HepG2 (cell line): ENCODE results near the gene INTS3. TPM values are rescaled to one million over a fixed set of nuclear protein-coding genes. Genes with fewer than 3 reads are reported as not detected.

Source experiments
- CCDC6 ChIP-seq: sonication (generic); formaldehyde crosslinking; IDR thresholded peaks from 2 replicates; pipeline ENCODE4 v1.8.1; 2022; ENCODE audit warnings: mild to moderate bottlenecking, missing genetic modification reagents, moderate library complexity
- HCFC1 ChIP-seq: fragments of 150-350 bp; IDR thresholded peaks from 2 replicates; pipeline ENCODE4 v1.6.1; 2014; ENCODE audit warnings: low read depth, low read length
- KDM6A ChIP-seq: IDR thresholded peaks from 2 replicates; pipeline ENCODE4 v1.6.1; 2016; ENCODE audit warnings: low read depth
- KLF11 ChIP-seq: IDR thresholded peaks from 2 replicates; pipeline ENCODE4 v1.6.1; 2016; ENCODE audit warnings: missing compliant biosample characterization
- NCOA2 ChIP-seq: sonication (generic); formaldehyde crosslinking; IDR thresholded peaks from 2 replicates; pipeline ENCODE4 v1.8.0; 2022; ENCODE audit warnings: inconsistent platforms
- SALL2 ChIP-seq: sonication (generic); formaldehyde crosslinking; IDR thresholded peaks from 2 replicates; pipeline ENCODE4 v1.8.1; 2023; ENCODE audit warnings: mild to moderate bottlenecking, missing genetic modification reagents, inconsistent platforms
- TAF1 ChIP-seq: sonication (generic); formaldehyde crosslinking; IDR thresholded peaks from 2 replicates; pipeline ENCODE4 v1.4.0; 2020; ENCODE audit warnings: missing genetic modification reagents
- TOPORS ChIP-seq: sonication (generic); formaldehyde crosslinking; IDR thresholded peaks from 2 replicates; pipeline ENCODE4 v1.8.0; 2023; ENCODE audit warnings: mild to moderate bottlenecking, missing genetic modification reagents
- ZMYM4 ChIP-seq: sonication (generic); formaldehyde crosslinking; IDR thresholded peaks from 2 replicates; pipeline ENCODE4 v1.8.1; 2023; ENCODE audit warnings: mild to moderate bottlenecking, missing genetic modification reagents
- ZNF235 ChIP-seq: sonication (generic); formaldehyde crosslinking; IDR thresholded peaks from 2 replicates; pipeline ENCODE4 v1.8.1; 2023; ENCODE audit warnings: mild to moderate bottlenecking, missing genetic modification reagents, borderline replicate concordance
- ZNF496 ChIP-seq: sonication (generic); formaldehyde crosslinking; IDR thresholded peaks from 2 replicates; pipeline ENCODE4 v1.8.1; 2023; ENCODE audit warnings: mild to moderate bottlenecking, moderate library complexity, missing genetic modification reagents; ENCODE audit not compliant: insufficient replicate concordance
- ZNF547 ChIP-seq: sonication (generic); formaldehyde crosslinking; IDR thresholded peaks from 2 replicates; pipeline ENCODE4 v1.5.1; 2020; ENCODE audit warnings: mild to moderate bottlenecking, missing genetic modification reagents
- ZNF577 ChIP-seq: sonication (generic); formaldehyde crosslinking; IDR thresholded peaks from 2 replicates; pipeline ENCODE4 v1.4.0; 2020; ENCODE audit warnings: mild to moderate bottlenecking, low read depth, missing genetic modification reagents, borderline replicate concordance
- ZSCAN12 ChIP-seq: sonication (generic); formaldehyde crosslinking; IDR thresholded peaks from 2 replicates; pipeline ENCODE4 v1.9.0; 2021; ENCODE audit warnings: mild to moderate bottlenecking, missing genetic modification reagents
- ZSCAN22 ChIP-seq: sonication (generic); formaldehyde crosslinking; IDR thresholded peaks from 2 replicates; pipeline ENCODE4 v1.4.0; 2020; ENCODE audit warnings: mild to moderate bottlenecking, missing genetic modification reagents
- polyA plus RNA-seq, 8 experiments: library from polyadenylated mRNA; depleted of rRNA in 3 of 8; stranded (reverse) in 7 of 8; unstranded in 1 of 8; fragments of >200 nt; fragmentation: Illumina TruSeq in 4 of 8; extraction: Trizol in 4 of 8; gene quantifications; 2 replicates each; pipeline versions ENCODE4 v1.2.1 to v1.2.3, GENCODE V29; 2011 to 2016; ENCODE audit warnings: low read depth in 4 of 8, missing spikeins in 1 of 8, mixed read lengths in 1 of 8; ENCODE audit not compliant: insufficient read depth in 1 of 8
- total RNA-seq, 5 experiments: library from RNA; depleted of rRNA; stranded (reverse); fragments of >200 nt; fragmentation: Illumina TruSeq; extraction: Trizol; gene quantifications; 2 replicates each; pipeline ENCODE4 v1.2.3, GENCODE V29; 2016; ENCODE audit warnings: low read depth in 1 of 5
- TF ChIP-seq, protein P1 (sequence below): sonication (generic); formaldehyde crosslinking; IDR thresholded peaks from 2 replicates; pipeline ENCODE4 v1.8.0; 2022; ENCODE audit warnings: missing genetic modification reagents, low read depth, mild to moderate bottlenecking, borderline replicate concordance
- TF ChIP-seq, protein P2 (sequence below): sonication (generic); formaldehyde crosslinking; IDR thresholded peaks from 2 replicates; pipeline ENCODE4 v1.4.0; 2020; ENCODE audit warnings: missing genetic modification reagents, borderline replicate concordance
- TF ChIP-seq, protein P3 (sequence below): sonication (generic); formaldehyde crosslinking; conservative IDR thresholded peaks from 2 replicates; pipeline ENCODE4 v1.8.0; 2022; ENCODE audit warnings: missing genetic modification reagents
- TF ChIP-seq, protein P4 (sequence below): sonication (generic); formaldehyde crosslinking; IDR thresholded peaks from 2 replicates; pipeline ENCODE4 v1.5.0; 2020; ENCODE audit warnings: mild to moderate bottlenecking, missing genetic modification reagents
- TF ChIP-seq, protein P5 (sequence below): sonication (generic); formaldehyde crosslinking; IDR thresholded peaks from 2 replicates; pipeline ENCODE4 v1.5.1; 2020; ENCODE audit warnings: mild to moderate bottlenecking, moderate library complexity, missing genetic modification reagents

INTS3 gene
- total and polyA plus RNA-seq, 2 of the 13 experiments (the other 11 are each of a cell fraction or from before 2014, with no cell fraction given) = 17.2 to 27.2 TPM

DNA sequence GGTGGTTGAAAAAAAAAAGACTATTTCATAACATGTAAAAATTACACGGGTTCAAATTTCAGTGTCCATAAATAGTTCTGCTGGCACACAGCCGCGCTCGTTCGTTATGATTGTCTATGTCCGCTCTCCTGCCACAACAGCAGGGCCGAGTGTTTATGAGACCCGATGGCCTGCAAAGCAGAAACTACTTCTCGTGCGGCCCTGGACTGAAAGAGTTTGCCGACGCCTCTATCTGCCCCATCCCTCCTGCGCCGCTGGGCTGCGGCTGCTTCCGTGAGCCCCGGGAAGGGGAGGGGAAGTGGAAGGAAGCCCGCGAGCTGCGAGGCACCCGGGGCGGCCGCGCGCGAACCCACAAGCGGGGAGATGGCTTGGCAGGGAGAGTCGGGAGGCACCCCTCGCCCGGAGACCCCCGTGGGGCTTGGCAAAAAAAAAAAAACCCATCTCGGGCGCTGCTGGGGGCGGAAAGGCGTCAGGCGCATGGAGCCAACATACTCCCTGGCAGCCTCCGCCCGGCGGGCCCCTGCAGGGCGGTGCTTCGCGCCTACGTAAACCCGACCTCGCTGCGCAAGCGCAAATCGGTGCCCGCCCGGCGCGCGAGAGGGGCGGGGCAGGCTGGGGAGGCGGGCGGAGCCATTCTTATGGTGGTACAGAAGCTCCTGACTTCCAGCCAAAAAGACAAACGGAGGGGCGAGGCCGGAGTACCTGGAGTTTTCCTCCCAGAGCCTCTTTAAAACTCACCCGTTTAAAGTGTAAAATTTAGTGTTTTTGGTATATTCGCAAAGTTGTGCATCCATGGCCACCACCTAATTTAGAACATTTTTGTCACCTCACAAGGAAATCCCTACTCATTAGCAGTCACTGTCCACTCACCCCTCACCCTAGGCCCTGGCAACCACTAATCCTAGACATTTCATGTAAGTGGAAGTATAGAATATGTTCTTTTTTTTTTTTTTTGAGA lies 55.7 kb downstream of the INTS3 start (continued):
- no peak for TF ChIP-seq ZNF577
- TF ChIP-seq, protein P1, sequence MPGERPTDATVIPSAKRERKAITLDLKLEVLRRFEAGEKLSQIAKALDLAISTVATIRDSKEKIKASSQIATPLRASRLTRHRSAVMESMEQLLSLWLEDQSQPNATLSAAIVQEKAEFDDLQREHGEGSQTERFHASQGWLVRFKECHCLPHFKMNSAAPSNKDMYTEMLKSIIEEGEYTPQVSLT (CRISPR knock-in tag) = no peak
- TF ChIP-seq ZSCAN22 (CRISPR knock-in tag) = no peak
- TF ChIP-seq, protein P2, sequence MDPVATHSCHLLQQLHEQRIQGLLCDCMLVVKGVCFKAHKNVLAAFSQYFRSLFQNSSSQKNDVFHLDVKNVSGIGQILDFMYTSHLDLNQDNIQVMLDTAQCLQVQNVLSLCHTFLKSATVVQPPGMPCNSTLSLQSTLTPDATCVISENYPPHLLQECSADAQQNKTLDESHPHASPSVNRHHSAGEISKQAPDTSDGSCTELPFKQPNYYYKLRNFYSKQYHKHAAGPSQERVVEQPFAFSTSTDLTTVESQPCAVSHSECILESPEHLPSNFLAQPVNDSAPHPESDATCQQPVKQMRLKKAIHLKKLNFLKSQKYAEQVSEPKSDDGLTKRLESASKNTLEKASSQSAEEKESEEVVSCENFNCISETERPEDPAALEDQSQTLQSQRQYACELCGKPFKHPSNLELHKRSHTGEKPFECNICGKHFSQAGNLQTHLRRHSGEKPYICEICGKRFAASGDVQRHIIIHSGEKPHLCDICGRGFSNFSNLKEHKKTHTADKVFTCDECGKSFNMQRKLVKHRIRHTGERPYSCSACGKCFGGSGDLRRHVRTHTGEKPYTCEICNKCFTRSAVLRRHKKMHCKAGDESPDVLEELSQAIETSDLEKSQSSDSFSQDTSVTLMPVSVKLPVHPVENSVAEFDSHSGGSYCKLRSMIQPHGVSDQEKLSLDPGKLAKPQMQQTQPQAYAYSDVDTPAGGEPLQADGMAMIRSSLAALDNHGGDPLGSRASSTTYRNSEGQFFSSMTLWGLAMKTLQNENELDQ = 0 out of 2 replicates have a peak, but pooled peaks have one; percentile 8
- no peak; the same call in 1 of the 2 replicates for TF ChIP-seq NCOA2
- peak; percentile 91; the same call in 1 of the 2 replicates for TF ChIP-seq ZNF547 (CRISPR knock-in tag)
- TF ChIP-seq, protein P3, sequence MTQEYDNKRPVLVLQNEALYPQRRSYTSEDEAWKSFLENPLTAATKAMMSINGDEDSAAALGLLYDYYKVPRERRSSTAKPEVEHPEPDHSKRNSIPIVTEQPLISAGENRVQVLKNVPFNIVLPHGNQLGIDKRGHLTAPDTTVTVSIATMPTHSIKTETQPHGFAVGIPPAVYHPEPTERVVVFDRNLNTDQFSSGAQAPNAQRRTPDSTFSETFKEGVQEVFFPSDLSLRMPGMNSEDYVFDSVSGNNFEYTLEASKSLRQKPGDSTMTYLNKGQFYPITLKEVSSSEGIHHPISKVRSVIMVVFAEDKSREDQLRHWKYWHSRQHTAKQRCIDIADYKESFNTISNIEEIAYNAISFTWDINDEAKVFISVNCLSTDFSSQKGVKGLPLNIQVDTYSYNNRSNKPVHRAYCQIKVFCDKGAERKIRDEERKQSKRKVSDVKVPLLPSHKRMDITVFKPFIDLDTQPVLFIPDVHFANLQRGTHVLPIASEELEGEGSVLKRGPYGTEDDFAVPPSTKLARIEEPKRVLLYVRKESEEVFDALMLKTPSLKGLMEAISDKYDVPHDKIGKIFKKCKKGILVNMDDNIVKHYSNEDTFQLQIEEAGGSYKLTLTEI = no peak
- no peak for TF ChIP-seq SALL2
- no peak; the same call in 1 of the 2 replicates for TF ChIP-seq CCDC6 (CRISPR knock-in tag)
- TF ChIP-seq TOPORS (CRISPR knock-in tag) = peak; percentile 79
- TF ChIP-seq KLF11 (CRISPR knock-in tag) = no peak
- TF ChIP-seq ZMYM4 = peak; percentile 78
- TF ChIP-seq HCFC1 = no peak
- peak; percentile 67; the same call in 1 of the 2 replicates for TF ChIP-seq TAF1
- TF ChIP-seq ZSCAN12 (CRISPR knock-in tag) = 0 out of 2 replicates have a peak, but pooled peaks have one; percentile 75
- TF ChIP-seq KDM6A (CRISPR knock-in tag) = no peak
- TF ChIP-seq, protein P4, sequence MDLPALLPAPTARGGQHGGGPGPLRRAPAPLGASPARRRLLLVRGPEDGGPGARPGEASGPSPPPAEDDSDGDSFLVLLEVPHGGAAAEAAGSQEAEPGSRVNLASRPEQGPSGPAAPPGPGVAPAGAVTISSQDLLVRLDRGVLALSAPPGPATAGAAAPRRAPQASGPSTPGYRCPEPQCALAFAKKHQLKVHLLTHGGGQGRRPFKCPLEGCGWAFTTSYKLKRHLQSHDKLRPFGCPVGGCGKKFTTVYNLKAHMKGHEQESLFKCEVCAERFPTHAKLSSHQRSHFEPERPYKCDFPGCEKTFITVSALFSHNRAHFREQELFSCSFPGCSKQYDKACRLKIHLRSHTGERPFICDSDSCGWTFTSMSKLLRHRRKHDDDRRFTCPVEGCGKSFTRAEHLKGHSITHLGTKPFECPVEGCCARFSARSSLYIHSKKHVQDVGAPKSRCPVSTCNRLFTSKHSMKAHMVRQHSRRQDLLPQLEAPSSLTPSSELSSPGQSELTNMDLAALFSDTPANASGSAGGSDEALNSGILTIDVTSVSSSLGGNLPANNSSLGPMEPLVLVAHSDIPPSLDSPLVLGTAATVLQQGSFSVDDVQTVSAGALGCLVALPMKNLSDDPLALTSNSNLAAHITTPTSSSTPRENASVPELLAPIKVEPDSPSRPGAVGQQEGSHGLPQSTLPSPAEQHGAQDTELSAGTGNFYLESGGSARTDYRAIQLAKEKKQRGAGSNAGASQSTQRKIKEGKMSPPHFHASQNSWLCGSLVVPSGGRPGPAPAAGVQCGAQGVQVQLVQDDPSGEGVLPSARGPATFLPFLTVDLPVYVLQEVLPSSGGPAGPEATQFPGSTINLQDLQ (CRISPR knock-in tag) = peak; percentile 71; the same call in 1 of the 2 replicates
- TF ChIP-seq ZNF235 (CRISPR knock-in tag) = no peak
- no peak for TF ChIP-seq ZNF496
- TF ChIP-seq, protein P5, sequence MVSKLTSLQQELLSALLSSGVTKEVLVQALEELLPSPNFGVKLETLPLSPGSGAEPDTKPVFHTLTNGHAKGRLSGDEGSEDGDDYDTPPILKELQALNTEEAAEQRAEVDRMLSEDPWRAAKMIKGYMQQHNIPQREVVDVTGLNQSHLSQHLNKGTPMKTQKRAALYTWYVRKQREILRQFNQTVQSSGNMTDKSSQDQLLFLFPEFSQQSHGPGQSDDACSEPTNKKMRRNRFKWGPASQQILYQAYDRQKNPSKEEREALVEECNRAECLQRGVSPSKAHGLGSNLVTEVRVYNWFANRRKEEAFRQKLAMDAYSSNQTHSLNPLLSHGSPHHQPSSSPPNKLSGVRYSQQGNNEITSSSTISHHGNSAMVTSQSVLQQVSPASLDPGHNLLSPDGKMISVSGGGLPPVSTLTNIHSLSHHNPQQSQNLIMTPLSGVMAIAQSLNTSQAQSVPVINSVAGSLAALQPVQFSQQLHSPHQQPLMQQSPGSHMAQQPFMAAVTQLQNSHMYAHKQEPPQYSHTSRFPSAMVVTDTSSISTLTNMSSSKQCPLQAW (CRISPR knock-in tag) = peak; percentile 79
